ENCODE measurements around the gene NAPB.

GRCh38 chr20:23419657-23419994, 1.7 kb downstream of the NAPB start:
- TF ChIP-seq, protein P1, sequence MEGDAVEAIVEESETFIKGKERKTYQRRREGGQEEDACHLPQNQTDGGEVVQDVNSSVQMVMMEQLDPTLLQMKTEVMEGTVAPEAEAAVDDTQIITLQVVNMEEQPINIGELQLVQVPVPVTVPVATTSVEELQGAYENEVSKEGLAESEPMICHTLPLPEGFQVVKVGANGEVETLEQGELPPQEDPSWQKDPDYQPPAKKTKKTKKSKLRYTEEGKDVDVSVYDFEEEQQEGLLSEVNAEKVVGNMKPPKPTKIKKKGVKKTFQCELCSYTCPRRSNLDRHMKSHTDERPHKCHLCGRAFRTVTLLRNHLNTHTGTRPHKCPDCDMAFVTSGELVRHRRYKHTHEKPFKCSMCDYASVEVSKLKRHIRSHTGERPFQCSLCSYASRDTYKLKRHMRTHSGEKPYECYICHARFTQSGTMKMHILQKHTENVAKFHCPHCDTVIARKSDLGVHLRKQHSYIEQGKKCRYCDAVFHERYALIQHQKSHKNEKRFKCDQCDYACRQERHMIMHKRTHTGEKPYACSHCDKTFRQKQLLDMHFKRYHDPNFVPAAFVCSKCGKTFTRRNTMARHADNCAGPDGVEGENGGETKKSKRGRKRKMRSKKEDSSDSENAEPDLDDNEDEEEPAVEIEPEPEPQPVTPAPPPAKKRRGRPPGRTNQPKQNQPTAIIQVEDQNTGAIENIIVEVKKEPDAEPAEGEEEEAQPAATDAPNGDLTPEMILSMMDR (IDR thresholded peaks at IDR 0.05): no peak
- no peak for TF ChIP-seq POLR2A (IDR thresholded peaks at IDR 0.05)

Data from uterus (tissue), 2 donors.